Measurements from ENCODE around the gene TSPAN15.

Gene TSPAN15

DNA sequence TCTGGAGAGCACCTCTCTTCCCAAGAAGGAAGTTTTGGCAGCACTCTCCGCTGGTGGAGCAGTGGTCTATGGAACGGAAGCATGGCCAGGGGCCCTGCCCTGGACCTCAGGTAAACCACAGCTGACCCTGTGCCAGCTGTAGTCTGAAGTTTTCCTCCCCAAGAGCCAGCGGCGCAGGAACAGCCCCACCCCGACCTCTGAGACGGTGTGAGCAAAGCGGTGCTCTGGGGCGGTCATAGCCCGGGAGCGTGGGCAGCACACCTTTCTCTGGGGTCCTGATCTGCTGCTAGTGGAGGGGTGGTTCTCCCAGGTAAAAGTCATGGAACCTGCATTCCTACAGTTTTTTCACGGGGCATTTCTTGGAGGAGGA lies 52.6 kb downstream of the TSPAN15 start:
- TF ChIP-seq, protein P1, sequence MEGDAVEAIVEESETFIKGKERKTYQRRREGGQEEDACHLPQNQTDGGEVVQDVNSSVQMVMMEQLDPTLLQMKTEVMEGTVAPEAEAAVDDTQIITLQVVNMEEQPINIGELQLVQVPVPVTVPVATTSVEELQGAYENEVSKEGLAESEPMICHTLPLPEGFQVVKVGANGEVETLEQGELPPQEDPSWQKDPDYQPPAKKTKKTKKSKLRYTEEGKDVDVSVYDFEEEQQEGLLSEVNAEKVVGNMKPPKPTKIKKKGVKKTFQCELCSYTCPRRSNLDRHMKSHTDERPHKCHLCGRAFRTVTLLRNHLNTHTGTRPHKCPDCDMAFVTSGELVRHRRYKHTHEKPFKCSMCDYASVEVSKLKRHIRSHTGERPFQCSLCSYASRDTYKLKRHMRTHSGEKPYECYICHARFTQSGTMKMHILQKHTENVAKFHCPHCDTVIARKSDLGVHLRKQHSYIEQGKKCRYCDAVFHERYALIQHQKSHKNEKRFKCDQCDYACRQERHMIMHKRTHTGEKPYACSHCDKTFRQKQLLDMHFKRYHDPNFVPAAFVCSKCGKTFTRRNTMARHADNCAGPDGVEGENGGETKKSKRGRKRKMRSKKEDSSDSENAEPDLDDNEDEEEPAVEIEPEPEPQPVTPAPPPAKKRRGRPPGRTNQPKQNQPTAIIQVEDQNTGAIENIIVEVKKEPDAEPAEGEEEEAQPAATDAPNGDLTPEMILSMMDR (IDR thresholded peaks at IDR 0.05; ENCODE audit: extremely low read depth, missing control alignments) = no peak
- no peak for DNase-seq (ENCODE audit: low spot score)

- DNase-seq (ENCODE audit: low spot score) = no peak
- TF ChIP-seq, protein P1 (IDR thresholded peaks at IDR 0.05; ENCODE audit: extremely low read depth, missing control alignments) = no peak
These were observed 53.4 kb downstream of the TSPAN15 start for GRCh38 chr10:69504576-69505250.

- TF ChIP-seq, protein P1 (IDR thresholded peaks at IDR 0.05; ENCODE audit: extremely low read depth, missing control alignments) = no peak
- no peak for DNase-seq (ENCODE audit: low spot score)
These were observed 54.5 kb downstream of the TSPAN15 start for GRCh38 chr10:69505636-69506318.

DNA sequence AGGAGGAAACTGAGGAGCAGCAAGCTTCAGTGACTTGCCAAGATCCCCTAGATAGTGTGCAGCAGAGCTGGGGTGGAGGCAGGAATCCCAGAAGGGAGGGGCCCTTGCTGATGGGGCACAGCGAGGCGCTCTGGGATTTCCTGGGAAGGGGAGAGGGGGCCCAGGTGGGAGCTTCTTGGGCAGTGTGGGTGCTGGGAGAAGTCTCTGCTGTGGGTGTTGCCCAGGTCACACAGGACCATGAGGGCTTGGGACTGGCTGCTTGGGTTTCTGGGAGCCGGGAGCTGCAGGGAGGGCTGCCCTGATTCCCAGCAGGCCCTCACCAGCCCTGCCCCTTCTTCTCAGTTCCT lies 55.2 kb downstream of the TSPAN15 start:
- DNase-seq (ENCODE audit: low spot score) = no peak
- TF ChIP-seq, protein P1 (IDR thresholded peaks at IDR 0.05; ENCODE audit: extremely low read depth, missing control alignments) = no peak

GRCh38 chr10:69506834-69507713 lies 55.8 kb downstream of the TSPAN15 start:
- DNase-seq (ENCODE audit: low spot score) = no peak

DNA sequence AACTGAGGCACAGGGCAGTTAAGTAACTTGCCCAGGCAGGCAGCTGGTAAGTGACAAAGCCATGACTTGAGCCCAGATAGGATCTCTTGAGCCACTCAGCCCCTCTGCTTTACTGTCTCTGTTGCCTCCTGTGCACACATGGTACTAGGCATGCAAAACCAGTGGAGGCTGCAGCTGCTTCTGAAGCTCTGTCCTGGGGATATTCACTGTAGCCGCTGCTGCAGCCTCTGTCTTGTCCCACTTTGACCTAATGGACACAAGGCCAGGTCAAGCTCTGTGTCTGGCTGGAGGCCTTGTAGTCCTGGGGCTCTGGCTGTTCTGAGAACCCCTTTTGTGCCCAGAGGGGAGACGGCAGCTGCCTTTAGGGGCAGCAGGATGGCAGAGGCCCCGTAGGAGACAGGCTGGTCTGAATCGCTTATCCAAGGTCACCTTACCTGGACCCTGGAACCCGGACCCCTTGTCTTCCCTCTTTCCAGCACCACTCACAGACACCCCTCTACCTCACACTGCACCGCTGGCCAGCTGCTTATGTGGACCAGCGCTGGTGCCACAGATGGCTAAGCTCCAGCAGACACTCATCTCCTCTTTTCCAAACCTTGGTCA lies 57.6 kb downstream of the TSPAN15 start:
- DNase-seq (ENCODE audit: low spot score) = no peak
- TF ChIP-seq, protein P1 (IDR thresholded peaks at IDR 0.05; ENCODE audit: extremely low read depth, missing control alignments) = no peak

More at GRCh38 chr10:69506834-69507713, 55.8 kb downstream of the TSPAN15 start:
- TF ChIP-seq, protein P1 (IDR thresholded peaks at IDR 0.05; ENCODE audit: extremely low read depth, missing control alignments) = no peak
